GM21737 (cell line): ENCODE results near the gene ITFG1.
"Not testable (repeated sequence)": the region's sequence is repeated elsewhere in the genome, so short reads cannot be mapped to it uniquely, and the experiment has no call there.

Source experiments
- ATAC-seq: cut with Tn5 transposase; IDR thresholded peaks from one replicate; pipeline ENCODE4 v1.9.1; 2021; ENCODE audit warnings: mild to moderate bottlenecking, moderate library complexity; ENCODE audit not compliant: unreplicated experiment

Gene ITFG1

DNA sequence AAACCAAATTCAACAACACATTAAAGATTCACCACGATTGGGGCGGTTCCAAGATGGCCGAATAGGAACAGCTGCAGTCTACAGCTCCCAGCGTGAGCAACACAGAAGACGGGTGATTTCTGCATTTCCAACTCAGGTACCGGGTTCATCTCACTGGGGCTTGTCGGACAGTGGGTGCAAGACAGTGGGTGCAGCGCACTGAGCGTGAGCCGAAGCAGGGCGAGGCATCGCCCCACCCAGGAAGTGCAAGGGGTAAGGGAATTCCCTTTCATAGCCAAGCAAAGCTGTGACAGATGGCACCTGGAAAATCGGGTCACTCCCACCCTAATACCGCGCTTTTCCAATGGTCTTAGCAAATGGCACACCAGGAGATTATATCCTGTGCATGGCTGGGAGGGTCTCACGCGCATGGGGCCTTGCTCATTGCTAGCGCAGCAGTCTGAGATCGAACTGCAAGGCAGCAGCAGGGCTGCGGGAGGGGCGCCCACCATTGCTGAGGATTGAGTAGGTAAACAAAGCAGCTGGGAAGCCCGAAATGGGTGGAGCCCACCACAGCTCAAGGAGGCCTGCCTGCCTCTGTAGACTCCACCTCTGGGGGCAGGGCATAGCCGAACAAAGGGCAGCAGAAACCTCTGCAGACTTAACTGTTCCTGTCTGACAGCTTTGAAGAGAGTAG lies 113.7 kb downstream of the ITFG1 start:
- not testable (repeated sequence) for ATAC-seq

DNA sequence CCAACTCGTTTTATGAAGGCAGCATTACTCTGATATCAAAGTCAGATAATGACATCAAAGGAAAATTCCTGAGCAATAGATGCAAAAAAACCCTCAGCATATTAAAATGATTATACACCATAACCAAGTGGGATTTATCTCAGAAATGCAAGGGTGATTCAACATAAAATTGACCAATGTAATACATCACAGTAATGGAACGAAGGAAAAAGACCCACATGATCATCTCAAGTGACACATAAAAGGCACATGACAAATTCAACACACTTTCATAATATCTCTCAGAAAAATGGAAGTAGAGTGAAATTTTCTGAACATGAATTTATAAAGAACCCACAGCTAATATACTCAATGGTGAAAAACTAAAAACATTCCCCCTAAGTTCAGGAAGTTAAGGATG lies 118.8 kb downstream of the ITFG1 start:
- no peak for ATAC-seq

DNA sequence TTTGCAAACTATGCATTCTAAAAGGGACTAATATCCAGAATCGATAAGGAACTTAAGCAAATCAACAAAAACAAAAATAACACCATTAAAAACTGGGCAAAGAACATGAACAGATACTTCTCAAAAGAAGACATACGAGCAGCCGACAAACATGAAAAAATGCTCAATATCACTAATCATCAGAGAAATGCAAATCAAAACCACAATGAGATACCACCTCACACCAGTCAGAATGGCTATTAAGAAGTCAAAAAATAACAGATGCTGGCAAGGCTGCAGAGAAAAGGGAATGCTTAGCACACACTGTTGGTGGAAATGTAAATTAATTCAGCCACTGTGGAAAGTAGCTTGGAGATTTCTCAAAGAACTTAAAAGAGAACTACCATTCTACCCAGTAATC lies 130.3 kb downstream of the ITFG1 start:
- ATAC-seq = not testable (repeated sequence)

DNA sequence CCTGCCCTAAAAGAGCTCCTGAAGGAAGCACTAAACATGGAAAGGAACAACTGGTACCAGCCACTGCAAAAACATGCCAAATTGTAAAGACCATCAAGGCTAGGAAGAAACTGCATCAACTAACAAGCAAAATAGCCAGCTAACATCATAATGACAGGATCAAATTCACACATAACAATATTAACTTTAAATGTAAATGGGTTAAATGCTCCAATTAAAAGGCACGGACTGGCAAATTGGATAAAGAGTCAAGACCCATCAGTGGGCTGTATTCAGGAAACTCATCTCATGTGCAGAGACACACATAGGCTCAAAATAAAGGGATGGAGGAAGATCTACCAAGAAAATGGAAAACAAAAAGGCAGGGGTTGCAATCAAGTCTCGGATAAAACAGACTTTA lies 136.6 kb downstream of the ITFG1 start:
- ATAC-seq = not testable (repeated sequence)

DNA sequence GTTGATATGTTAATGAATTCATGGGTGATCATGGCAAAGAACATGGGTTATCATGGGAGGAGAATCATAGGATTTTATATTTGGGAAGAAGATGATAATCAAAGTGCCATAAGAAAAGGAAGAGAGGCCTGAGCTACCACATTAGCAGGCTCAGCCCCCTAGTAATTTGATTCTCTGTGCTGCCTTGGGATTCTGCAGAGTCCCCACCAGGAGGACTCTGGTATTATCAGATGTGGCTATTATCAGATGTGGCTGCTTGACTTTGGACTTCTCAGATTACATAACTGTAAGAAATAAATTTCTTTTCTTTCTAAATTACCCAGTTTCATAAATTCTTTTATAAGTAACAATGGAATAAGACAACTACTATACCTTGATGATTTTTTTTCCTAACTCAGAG lies 137.6 kb downstream of the ITFG1 start:
- no peak for ATAC-seq

DNA sequence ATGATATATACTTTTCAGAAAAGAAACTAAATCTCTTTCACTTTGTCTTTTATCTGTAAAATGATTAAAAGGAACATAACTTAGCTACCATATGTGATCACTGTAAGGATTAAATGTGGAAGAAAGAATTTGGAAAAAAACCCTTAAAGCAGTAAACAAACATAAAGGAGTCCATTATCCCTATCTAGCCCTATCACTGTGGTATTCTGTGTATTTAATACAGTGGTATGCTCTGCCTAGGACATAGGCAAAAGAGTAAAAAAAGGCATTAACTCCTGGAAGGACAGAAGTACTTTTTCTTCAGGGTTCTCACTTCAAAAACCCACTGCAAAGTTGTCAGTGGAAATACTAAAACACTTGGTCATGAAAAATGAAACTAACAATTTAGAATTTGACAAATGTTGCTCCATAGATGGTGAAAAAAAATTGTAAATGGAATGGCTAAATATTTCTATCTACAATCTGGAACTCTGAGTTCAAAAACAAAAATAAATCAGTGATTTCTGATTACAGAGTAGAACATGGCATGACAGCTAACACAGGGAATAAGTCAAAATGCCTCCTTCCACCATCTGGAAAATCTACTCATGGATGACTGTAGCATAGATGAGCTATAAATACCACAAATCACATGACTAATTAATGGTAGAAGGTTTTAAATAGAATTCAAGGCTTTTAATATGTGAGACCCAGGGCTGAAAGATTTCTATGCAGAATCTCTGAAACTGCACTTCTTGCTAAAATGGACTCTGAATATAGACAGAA lies 140.1 kb downstream of the ITFG1 start:
- no peak for ATAC-seq

DNA sequence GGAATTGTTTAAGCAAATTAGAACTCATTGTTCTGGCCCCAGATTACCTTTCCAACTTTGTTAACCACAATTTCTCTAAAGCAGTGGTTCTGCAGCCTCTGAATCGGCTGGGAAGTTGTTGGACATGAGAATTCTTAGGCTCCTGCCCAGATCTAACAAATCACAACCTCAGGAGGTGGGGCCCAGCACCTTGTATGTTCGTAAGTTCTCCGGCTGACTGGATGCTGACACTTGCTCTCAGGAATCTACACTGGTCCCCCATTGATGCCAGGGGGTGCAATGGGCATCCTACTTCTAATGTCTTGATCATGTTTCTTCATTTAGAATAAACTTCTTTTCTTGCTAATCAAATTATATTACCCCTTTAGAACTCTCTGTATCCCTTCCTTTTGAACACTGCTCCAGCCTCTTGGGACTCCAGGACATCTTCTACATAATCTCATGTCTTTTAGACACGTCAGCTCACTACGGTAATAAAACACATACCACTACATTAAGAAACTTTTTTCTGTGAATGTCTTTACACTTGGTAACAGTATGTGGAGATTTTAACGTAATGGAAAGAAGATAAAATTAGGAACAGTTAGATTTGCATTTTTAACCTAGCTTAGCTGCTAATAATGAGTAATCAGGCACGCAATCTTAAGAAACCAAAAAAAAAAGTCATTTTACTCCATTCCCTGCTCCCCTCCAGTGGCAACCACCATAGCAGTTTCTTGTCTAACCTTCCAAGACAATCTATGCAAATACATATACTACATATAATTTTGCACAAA lies 143.2 kb downstream of the ITFG1 start:
- ATAC-seq = no peak

DNA sequence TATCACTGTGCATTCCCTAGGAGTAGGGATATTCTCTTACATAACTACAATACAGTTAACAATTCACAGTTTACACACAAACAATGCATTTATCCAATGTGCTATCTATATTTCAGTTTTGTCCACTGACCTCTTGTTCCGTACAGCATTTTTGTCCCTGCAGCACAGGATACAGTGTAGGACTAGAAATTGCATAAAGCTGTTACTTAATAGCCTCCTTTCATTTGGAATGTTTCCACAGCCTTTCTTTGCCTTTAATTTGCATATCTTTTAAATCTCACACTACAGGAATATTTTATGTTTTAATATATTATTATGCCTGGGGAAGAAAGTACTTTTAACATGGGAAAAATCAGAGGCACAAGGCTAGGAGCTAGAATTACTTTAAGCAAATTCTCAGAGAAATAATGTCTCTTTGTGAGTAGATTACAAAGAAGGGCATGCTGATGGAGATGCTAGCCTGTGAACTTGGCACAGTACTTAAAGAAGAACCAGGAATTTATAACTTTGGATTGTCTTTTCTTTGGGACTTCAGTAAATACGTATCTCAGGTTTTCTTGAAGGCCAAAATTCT lies 144.3 kb downstream of the ITFG1 start:
- ATAC-seq = no peak

DNA sequence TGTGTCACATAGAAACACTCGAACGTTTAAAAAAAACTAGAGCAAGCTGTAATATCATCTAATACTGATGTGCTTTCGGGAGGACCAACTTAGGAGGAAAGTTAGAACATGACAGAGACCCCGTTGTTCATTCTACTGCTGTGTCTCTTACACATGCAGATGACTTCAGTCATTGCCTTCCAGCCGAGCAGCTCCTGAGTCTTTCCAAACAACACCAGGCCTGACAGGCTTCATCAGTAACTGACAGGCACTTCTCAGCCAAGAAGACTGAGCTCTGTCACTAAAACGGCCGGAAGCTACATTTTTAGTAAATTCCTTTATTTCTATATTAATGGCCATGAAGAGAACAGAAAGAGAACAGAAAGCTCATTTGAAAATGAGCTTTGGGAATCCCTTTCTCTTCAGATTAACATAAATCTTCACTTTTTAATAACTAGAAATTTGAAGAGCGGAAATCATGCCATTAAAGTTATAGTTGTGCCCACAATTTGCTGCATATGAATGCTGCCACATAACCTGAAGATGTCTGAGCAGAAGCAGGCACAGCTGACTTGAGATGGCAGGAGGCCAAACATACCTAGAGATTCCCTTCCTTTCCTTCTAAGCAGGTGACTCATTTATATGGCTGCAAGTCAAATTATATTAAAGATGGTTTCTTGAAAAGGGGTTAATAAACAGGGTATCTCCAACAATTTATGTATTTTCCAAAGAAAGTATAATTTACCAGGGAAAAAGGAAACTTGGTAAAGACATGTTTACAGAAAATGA lies 148.9 kb downstream of the ITFG1 start:
- no peak for ATAC-seq

DNA sequence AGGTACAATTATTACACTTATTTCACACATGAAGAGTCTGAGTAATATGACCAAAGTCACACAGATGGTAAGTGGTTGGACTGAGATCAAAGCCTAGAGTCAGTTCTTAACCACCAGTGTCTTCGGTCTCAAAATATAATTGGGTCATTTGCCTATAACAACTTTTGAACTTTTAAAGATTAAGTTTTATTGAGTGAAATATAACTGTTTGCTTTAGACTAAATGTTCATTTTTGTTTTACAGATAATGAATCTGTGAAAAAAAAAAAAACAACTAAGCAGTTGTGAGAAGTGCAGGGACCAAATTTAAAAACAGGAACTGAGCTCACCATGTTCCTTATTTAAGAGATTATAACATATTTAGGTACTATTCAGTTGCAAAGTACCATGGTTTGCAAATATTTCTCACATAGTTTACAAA lies 150.1 kb downstream of the ITFG1 start:
- no peak for ATAC-seq

DNA sequence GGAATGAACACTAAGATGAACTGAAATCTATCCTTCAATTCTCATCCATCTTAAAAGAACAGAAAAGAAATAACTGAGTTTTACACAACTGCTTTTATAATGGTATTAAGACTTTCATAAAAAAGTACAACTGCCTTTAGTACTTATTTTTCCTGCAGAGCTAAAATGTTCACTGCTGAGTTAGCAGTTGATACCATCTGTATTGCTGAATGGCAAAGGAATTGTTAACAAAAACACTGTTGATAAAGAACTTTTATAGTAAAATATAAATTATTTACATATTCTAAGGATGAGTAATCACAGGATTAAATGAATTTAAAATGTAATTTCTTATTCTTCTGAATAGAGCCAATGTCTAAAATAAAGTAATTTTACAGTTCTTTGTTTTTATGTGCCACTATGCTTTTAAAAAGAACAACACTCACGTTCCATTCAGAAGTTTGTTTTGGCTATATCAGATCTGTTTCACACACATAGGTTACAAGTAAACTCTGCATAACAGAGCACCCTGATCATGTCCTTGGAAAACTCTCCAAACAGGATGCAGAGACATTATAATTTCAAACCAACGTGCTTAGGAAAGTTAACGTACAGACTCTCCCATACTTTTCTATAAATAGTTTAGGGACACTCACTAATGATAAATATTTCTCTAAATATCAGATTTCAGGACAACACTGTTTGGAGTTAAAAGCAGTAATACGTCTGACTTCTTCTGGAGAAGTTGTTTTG lies 151.1 kb downstream of the ITFG1 start:
- ATAC-seq = no peak

DNA sequence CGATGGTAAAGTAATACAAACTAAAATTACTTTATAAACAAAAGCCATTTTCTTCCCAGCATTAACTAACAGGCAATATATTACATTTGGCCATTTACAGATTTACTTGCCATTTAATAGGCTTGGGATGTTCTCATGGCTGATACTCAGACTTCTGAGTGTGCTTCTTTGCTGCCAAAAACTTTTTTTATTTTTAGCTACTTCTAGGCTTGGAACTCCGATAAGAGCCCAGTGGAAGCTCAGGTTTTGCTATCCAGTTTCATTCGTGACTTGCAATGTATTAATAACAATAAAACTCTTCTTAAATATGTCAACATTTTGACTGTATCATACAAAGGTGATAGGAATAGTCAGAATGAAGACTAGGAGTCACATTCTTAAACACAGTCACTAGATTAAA lies 152.3 kb downstream of the ITFG1 start:
- no peak for ATAC-seq

DNA sequence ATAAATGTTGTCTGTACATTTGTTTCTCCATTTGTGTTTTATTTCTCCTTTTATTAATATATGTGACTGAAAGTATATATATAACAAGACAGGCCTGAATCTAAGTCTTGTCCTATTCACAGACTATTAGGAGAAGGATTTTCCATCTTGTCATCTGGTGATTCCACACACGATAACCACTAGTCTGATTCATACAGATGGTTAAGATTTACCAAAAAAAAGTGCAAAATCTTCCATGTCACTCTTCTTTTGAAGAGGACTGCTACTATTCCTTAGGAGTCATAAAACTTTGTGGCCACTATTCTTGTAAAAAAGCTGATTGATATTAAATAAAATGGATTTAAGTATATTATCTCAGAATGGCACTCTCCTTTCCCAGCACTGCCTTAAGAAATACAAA lies 156.3 kb downstream of the ITFG1 start:
- no peak for ATAC-seq

DNA sequence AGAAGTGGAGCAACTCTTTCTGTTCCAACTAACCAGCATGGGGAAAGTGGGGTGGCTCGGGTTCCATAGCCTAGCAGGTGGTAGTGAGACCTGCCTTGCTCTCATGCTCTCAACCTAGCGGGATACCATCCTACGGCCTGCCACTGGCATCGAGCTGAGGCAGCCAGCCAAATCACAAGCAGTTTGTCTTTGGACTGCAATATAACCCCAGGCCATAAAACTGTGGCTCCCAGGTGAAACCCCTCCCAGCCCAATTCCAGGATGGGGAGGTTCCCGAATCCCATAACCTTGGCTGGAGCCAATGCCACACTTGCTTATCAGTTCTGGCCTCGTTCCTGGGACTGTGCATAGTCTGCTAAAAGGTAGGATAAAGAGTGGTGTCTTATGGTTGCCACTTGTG lies 161.3 kb downstream of the ITFG1 start:
- ATAC-seq = no peak

DNA sequence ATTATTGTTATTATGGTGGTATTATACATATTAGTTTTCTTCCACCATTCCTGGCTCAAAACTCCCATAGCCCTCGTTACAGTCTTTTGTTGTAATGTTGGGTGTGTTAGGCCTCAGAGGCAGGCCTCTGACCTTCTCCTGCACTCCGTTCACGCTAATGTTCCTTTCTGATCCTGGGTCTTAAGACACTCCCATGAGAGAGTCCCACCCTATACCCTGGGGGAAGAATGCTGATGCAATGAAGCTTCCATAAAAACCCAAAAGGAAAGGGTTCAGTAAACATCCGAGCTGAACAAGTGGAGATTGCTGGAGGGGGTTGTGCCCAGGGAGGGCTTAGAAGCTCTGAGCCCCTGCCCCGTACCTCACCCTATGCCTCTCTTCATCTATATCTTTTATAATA lies 175.9 kb downstream of the ITFG1 start:
- no peak for ATAC-seq

DNA sequence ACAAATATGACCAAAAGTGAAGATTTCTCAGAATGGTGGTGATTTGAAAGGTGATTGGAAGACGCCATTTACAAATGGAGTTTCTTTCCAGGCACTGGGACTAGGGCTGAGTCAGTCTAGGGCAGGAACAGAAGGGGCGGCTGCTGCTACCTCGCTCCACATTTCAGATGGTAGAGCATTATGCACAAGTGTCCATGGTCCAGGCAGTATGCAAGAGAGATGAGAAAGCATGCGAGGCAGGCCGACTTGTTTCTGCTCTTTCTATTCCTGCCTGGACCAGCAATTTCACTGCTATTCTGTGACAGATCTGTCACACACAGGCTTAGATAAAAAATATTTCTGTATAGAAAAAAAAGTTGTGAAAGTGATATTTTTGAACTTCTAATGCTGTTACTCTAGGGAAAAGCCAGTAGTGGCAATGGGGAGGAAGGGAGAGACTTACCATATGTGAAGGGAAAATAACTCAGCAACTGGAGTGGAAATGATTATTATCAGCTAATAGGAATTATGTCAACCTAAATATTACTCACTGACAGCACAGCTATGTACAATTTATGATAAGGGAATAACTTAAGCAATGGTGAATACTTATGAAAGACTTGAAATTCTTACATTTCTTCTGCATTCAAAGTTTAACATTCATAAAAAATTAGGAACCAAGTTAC lies 182.4 kb downstream of the ITFG1 start:
- ATAC-seq = no peak

DNA sequence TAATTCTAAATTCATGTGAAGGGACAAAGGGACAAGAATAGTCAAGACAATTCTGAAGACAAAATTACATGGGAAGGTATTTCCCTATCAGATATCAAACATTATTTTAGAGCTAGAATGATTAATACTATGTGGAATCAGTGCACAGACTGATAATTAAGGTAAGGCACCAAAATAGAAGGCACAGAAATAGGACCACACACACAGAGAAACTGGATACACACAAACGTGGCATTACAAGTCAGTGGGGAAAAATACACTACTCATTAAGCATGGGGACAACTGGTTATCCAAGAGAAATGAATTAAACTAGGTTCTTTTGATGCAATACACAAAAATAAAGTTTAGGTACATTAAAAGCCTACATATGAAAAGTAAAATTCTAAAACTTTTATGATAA lies 184.3 kb downstream of the ITFG1 start:
- ATAC-seq = no peak

DNA sequence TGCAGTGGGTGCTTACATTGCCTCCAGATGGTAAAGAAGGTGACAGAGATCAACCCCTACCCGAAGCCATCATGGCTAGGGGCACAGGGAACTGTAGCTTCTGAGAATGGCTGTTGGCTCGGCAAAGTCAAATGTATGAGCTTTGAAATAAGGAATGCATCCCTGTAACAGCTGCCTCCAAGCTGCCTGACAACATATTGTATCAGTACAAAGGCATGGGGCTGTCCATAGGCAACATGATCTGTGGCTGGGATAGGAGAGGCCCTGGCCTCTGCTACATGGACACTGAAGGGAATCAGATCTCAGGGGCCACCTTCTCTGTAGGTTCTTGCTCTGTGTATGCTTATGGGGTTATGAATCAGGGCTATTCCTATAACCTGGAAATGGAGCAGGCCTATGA lies 197.9 kb downstream of the ITFG1 start:
- no peak for ATAC-seq

DNA sequence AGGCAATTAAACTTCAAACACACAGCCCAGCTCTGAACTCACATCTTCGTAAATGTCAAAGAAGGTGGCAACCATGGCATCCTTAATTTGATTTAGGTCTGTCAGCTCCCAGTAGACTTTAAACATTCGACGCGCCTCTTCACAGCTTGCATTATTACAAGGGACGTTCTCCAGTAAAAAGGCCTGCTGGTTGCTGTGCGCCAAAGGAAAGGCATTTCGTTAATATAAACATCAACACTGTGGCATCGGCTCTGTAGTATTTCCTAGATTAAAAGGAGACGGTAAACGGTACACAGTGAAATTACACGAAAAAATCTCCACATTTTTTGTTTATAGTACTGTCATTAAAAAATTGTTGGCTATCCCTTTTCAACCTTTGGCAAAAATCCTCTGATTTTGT lies 200.4 kb downstream of the ITFG1 start:
- ATAC-seq = no peak
